ENCODE measurements around the gene OR2T11.
"Not testable (repeated sequence)": the region's sequence is repeated elsewhere in the genome, so short reads cannot be mapped to it uniquely, and the experiment has no call there.

The OR2T11 gene

GRCh38 chr1:248634991-248635390 is at the start of gene OR2T11:
Gene OR2T11 (minus strand): TSS chr1:248635091. CDS start chr1:248627128, 7,963 bp downstream.
- not testable (repeated sequence) for DNase-seq

- DNase-seq: no peak
These were observed 46.8 kb upstream of the OR2T11 start for GRCh38 chr1:248681651-248682050.

GRCh38 chr1:248670003-248670402 is 35.1 kb upstream of the OR2T11 start:
- DNase-seq: no peak

GRCh38 chr1:248663453-248664328 is 28.8 kb upstream of the OR2T11 start:
- DNase-seq: not testable (repeated sequence)

GRCh38 chr1:248656797-248657196 is 21.9 kb upstream of the OR2T11 start:
- DNase-seq: not testable (repeated sequence)

GRCh38 chr1:248655354-248655753 is 20.5 kb upstream of the OR2T11 start, which contains the start of gene OR2T27:
Gene OR2T27 (minus strand): TSS chr1:248655528. CDS start chr1:248650884, 4,644 bp downstream.
- not testable (repeated sequence) for DNase-seq

GRCh38 chr1:248648770-248649536 is 14.1 kb upstream of the OR2T11 start:
- DNase-seq: not testable (repeated sequence)

GRCh38 chr1:248645178-248645577 is 10.3 kb upstream of the OR2T11 start, which contains the start of gene OR2T35:
Gene OR2T35 (minus strand): TSS chr1:248645278. CDS start chr1:248639258, 6,020 bp downstream.
- DNase-seq: not testable (repeated sequence)

GRCh38 chr1:248642971-248643651 is 8.2 kb upstream of the OR2T11 start:
- not testable (repeated sequence) for DNase-seq

GRCh38 chr1:248641583-248641982 is 6.7 kb upstream of the OR2T11 start:
- not testable (repeated sequence) for DNase-seq

GRCh38 chr1:248640906-248641305 is 6.0 kb upstream of the OR2T11 start:
- not testable (repeated sequence) for DNase-seq

GRCh38 chr1:248639652-248640051 is 4.8 kb upstream of the OR2T11 start:
- DNase-seq: not testable (repeated sequence)

GRCh38 chr1:248636612-248637011 is 1.7 kb upstream of the OR2T11 start:
- DNase-seq: not testable (repeated sequence)

- no peak for DNase-seq
These were observed 3.4 kb downstream of the OR2T11 start for GRCh38 chr1:248631354-248632008.

- no peak for DNase-seq
These were observed 4.3 kb downstream of the OR2T11 start for GRCh38 chr1:248630551-248630950.

GRCh38 chr1:248627971-248628844 is 6.7 kb downstream of the OR2T11 start:
- DNase-seq: no peak

- no peak for DNase-seq
These were observed 8.9 kb downstream of the OR2T11 start for GRCh38 chr1:248625971-248626370.

- DNase-seq: no peak
These were observed 9.7 kb downstream of the OR2T11 start for GRCh38 chr1:248625166-248625565.

GRCh38 chr1:248622570-248623001 is 12.3 kb downstream of the OR2T11 start:
- DNase-seq: no peak

GRCh38 chr1:248621770-248622169 is 13.1 kb downstream of the OR2T11 start:
- no peak for DNase-seq

GRCh38 chr1:248618878-248619277 is 16.0 kb downstream of the OR2T11 start:
- DNase-seq: no peak
